GM23338 (cell line): Measurements from ENCODE around the gene SDHAF2.
"Not testable (repeated sequence)": the region's sequence is repeated elsewhere in the genome, so short reads cannot be mapped to it uniquely, and the experiment has no call there.

Experiments used
- CREB1 ChIP-seq: fragments of 250-450 bp; sonication (Bioruptor Pico); IDR thresholded peaks from 2 replicates; pipeline ENCODE4 v1.5.0; 2020; ENCODE audit warnings: low read depth, mild to moderate bottlenecking, moderate library complexity
- POLR2AphosphoS5 ChIP-seq: IDR thresholded peaks from 2 replicates; pipeline ENCODE4 v1.6.1; 2016; ENCODE audit warnings: antibody characterized with exemption, low read depth
- TF ChIP-seq, protein P1 (sequence below), 2 experiments: fragments of 200-600 bp in 1 of 2; sonication (generic) in 1 of 2; conservative IDR thresholded peaks; 2 replicates each; pipeline versions ENCODE4 v1.5.1 to v1.6.1; 2016 to 2017; ENCODE audit warnings: antibody characterized with exemption in 2 of 2, low read depth in 2 of 2, mild to moderate bottlenecking in 2 of 2, moderate library complexity in 1 of 2

DNA sequence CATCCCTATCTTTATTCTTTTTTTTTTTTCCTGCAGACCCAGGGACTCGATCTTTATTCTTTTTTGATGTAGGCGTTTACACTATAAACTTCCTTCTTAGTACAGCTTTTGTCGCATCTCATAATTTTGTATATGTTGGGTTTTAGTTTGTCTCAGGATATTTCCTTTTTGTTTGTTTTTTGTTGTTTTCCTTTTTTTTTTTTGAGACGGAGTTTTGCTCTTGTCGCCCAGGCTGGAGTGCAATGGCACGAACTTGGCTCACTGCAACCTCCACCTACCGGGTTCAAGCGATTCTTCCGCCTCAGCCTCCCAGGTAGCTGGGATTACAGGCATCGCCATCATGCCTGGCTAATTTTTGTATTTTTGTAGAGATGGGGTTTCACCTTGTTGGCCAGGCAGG, 915 bp downstream of the SDHAF2 start:
- TF ChIP-seq CREB1 (CRISPR knock-in tag); POLR2AphosphoS5: not testable (repeated sequence)
- TF ChIP-seq, protein P1, sequence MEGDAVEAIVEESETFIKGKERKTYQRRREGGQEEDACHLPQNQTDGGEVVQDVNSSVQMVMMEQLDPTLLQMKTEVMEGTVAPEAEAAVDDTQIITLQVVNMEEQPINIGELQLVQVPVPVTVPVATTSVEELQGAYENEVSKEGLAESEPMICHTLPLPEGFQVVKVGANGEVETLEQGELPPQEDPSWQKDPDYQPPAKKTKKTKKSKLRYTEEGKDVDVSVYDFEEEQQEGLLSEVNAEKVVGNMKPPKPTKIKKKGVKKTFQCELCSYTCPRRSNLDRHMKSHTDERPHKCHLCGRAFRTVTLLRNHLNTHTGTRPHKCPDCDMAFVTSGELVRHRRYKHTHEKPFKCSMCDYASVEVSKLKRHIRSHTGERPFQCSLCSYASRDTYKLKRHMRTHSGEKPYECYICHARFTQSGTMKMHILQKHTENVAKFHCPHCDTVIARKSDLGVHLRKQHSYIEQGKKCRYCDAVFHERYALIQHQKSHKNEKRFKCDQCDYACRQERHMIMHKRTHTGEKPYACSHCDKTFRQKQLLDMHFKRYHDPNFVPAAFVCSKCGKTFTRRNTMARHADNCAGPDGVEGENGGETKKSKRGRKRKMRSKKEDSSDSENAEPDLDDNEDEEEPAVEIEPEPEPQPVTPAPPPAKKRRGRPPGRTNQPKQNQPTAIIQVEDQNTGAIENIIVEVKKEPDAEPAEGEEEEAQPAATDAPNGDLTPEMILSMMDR (conservative IDR thresholded peaks at IDR 0.05; ENCODE audit: low read depth in 2 of 2), result not testable (repeated sequence)
